ENCODE data around the gene NSMF.

The NSMF gene

DNA sequence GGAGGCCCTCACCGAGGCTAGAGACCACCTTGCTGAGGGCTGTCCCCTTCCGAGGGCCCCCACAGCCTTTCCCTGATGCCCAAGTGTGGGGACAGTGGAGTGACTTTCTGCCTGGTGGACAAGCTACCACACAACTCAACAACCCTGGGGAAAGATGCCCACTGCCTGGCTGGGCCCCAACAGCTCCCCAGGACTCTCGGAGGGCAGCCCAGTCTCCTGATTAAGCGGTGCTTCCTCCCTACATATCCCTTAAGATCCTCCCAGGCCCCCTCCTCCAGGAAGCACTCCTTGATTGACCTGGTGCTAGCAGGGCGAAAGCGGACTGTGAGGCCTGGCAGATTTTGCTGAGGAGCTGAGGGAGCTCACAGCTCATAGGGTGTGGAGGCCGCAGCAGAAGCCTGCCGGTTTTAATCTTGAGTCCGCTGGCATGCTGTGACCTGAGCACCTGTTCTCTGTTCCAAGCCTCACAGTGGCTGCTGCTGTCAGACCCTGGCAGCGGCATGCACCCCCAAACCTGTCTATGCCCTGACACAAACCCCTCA, 2.2 kb downstream of the NSMF start:
- Histone ChIP-seq H3K9ac (ENCODE audit: low read depth in 1 of 2, low read length in 2 of 2) (no peak overlapping the region), H3K36me3 (ENCODE audit: control insufficient read depth in 1 of 2, insufficient read depth in 2 of 2, low read length in 2 of 2) (peaks cover 3 to 8% of the 10 kb centered on the region in 2 donors), H3K9me3 (ENCODE audit: control insufficient read depth in 1 of 2, low read length in 2 of 2) (no peaks in the 10 kb centered on the region), H3K4me1 (ENCODE audit: control insufficient read depth in 1 of 2, insufficient read depth in 2 of 2, low read length in 2 of 2) (peaks cover 13 to 36% of the 10 kb centered on the region in 2 donors), H3K27ac (ENCODE audit: low read depth, low read length) (no peak overlapping the region), H3K4me3 (ENCODE audit: low read depth in 1 of 2, low read length in 2 of 2) (no peak overlapping the region), H3K27me3 (ENCODE audit: control insufficient read depth in 1 of 2, insufficient read depth in 2 of 2, low read length in 2 of 2) (no peaks in the 10 kb centered on the region)

DNA sequence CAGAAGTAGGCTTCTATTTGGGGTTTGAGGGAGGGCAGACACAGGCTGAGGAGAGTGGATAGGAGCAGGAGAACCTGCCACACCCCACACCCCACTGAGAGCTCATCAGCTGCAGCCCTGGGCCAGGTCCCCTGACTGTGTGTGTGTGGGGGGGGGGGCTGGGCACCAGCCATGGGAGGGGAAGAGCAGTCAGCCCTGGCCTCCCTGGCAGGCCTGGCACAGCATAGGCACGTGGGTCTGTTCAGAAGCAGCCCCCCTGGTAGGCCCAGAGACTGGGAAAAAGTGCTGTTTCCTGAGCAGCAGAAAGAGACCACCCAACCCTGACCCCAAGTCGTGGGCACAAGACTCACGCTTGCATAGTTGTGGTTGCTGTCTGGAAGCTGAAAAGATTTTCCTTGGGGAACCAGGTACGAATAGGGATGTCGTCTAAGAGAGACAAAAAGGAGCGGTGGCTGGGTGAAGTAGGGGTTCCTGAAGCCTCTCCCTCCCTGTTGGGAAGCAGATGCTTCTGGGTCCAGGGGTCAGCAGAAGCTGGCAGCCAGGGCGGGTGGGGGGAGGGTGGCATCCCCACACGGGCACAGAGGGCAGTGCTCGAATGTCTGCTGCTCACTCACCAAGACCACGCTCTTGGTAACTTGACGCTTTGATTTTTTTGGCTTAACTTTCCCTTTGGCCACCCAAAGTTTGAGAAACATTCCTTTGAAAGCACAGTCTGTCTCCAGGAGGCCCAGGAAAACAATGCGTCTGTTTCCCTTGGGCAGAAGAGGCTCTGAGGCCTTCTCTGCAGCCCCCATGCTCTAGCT, 2.9 kb downstream of the NSMF start:
- H3K9ac ChIP-seq (ENCODE audit: low read depth in 1 of 2, low read length in 2 of 2) = no peak overlapping the region
- H3K9me3 ChIP-seq (ENCODE audit: control insufficient read depth in 1 of 2, low read length in 2 of 2) = no peaks in the 10 kb centered on the region
- no peak overlapping the region for H3K4me3 ChIP-seq (ENCODE audit: low read depth in 1 of 2, low read length in 2 of 2)
- H3K4me1 ChIP-seq (ENCODE audit: control insufficient read depth in 1 of 2, insufficient read depth in 2 of 2, low read length in 2 of 2) = peaks cover 13 to 30% of the 10 kb centered on the region in 2 donors
- H3K27me3 ChIP-seq (ENCODE audit: control insufficient read depth in 1 of 2, insufficient read depth in 2 of 2, low read length in 2 of 2) = no peaks in the 10 kb centered on the region
- peaks cover 3 to 8% of the 10 kb centered on the region in 2 donors for H3K36me3 ChIP-seq (ENCODE audit: control insufficient read depth in 1 of 2, insufficient read depth in 2 of 2, low read length in 2 of 2)
- no peak overlapping the region for H3K27ac ChIP-seq (ENCODE audit: low read depth, low read length)

DNA sequence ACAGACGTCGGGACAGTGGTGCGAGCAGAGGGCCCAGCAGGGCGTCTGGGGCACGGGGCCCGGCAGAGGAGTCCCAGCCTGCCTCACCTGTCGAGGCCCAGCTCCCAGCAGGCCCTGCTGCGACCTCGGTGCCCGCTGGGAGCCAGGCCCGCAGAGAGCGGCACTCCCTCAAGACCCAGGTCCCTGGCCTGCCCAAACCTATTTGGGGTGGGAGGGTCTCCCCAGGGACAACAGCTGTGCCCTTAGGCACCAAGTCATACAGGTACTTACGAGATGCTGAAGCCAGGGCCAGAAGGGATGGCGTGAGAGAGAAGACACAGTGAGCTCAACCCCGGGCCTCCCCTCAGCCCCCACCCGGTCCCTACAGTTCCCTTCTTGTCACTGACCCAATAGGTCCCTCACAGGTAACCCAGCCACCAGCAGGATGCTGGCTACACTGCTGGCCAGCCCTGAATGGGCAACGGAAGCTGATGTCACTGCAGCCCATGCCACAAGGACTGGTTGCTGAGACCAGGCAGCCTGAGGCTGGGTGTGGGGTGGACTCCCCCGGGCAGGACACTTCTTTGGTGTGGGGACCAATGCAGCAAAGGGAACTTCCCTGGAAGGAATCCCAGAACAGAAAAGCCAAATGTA, 3.7 kb downstream of the NSMF start:
- Histone ChIP-seq H3K4me1 (ENCODE audit: control insufficient read depth in 1 of 2, insufficient read depth in 2 of 2, low read length in 2 of 2) (peaks cover 13 to 30% of the 10 kb centered on the region in 2 donors), H3K27me3 (ENCODE audit: control insufficient read depth in 1 of 2, insufficient read depth in 2 of 2, low read length in 2 of 2) (no peaks in the 10 kb centered on the region), H3K9me3 (ENCODE audit: control insufficient read depth in 1 of 2, low read length in 2 of 2) (no peaks in the 10 kb centered on the region), H3K9ac (ENCODE audit: low read depth in 1 of 2, low read length in 2 of 2) (no peak overlapping the region), H3K4me3 (ENCODE audit: low read depth in 1 of 2, low read length in 2 of 2) (no peak overlapping the region), H3K36me3 (ENCODE audit: control insufficient read depth in 1 of 2, insufficient read depth in 2 of 2, low read length in 2 of 2) (peaks cover 3 to 8% of the 10 kb centered on the region in 2 donors), H3K27ac (ENCODE audit: low read depth, low read length) (no peak overlapping the region)

DNA sequence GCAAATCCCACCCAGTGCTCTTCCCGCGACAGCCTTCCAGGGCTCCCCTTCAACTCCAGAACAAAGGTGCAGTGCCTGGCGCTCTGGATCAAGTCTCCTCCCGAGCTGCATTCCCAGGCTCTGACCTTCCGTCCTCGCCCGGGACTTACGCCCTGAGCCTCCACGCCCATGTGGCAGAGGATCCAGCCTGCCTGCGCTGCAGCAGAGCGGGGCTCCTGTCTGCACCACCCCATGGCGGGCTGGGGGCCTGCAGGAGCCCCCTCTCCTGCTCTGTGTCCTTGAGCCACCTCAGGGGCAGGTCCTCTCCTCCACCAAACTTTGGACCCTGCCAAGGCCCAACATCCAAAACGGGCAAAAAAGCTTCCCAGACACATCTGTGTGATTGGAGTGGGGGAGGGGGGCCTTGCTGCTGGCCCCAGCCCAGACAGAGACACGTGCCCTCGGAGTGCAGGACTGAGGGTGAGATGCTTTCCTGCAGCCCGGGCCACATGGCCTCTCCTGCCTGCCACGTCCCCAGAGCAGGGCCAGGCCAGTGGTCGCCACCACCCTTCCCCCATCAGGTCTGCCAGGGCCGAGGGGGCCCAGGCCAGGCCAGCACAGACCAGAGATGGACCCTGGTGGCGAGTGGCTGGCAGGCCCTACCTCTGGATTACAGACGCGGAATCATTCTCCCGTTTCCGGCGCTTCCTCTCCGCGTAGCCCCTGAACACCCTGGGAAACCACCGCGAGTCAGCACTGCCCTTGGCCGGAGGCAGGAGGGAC, 4.4 kb downstream of the NSMF start:
- Histone ChIP-seq H3K27ac (ENCODE audit: low read depth, low read length) (peak overlapping the region; percentile 85), H3K4me3 (ENCODE audit: low read depth in 1 of 2, low read length in 2 of 2) (peak overlapping the region; percentile 70 to 72), H3K36me3 (ENCODE audit: control insufficient read depth in 1 of 2, insufficient read depth in 2 of 2, low read length in 2 of 2) (peaks cover 3 to 8% of the 10 kb centered on the region in 2 donors), H3K9ac (ENCODE audit: low read depth in 1 of 2, low read length in 2 of 2) (peak overlapping the region; percentile 74 to 82), H3K4me1 (ENCODE audit: control insufficient read depth in 1 of 2, insufficient read depth in 2 of 2, low read length in 2 of 2) (peaks cover 11 to 29% of the 10 kb centered on the region in 2 donors), H3K9me3 (ENCODE audit: control insufficient read depth in 1 of 2, low read length in 2 of 2) (no peaks in the 10 kb centered on the region), H3K27me3 (ENCODE audit: control insufficient read depth in 1 of 2, insufficient read depth in 2 of 2, low read length in 2 of 2) (no peaks in the 10 kb centered on the region)

DNA sequence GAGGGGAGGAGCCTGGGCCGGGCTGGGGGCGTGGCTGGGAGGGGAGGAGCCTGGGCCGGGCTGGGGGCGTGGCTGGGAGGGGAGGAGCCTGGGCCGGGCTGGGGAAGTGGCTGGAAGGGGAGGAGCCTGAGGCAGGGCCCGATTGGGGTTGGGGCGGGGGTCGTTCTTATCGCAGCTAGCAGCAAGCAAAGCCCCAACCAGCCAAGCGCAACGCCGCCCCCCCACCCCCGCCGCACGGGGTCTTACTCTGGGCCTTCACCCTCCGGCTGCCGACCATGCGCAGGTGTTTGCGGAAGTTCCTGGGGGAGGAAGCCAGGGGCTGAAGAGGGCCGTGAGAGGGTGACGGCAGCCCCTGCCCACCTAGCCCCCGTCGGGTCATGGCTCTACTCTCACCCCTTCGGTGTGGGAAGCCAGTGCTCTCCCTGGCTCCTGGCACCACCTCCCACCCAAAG, 5.0 kb downstream of the NSMF start:
- peaks cover 3 to 8% of the 10 kb centered on the region in 2 donors for H3K36me3 ChIP-seq (ENCODE audit: control insufficient read depth in 1 of 2, insufficient read depth in 2 of 2, low read length in 2 of 2)
- peak overlapping the region; percentile 85 for H3K27ac ChIP-seq (ENCODE audit: low read depth, low read length)
- H3K9ac ChIP-seq (ENCODE audit: low read depth in 1 of 2, low read length in 2 of 2) = peak overlapping the region; percentile 74 to 82
- H3K27me3 ChIP-seq (ENCODE audit: control insufficient read depth in 1 of 2, insufficient read depth in 2 of 2, low read length in 2 of 2) = no peaks in the 10 kb centered on the region
- H3K4me3 ChIP-seq (ENCODE audit: low read depth in 1 of 2, low read length in 2 of 2) = peak overlapping the region; percentile 70 to 72
- peaks cover 7 to 24% of the 10 kb centered on the region in 2 donors for H3K4me1 ChIP-seq (ENCODE audit: control insufficient read depth in 1 of 2, insufficient read depth in 2 of 2, low read length in 2 of 2)
- no peaks in the 10 kb centered on the region for H3K9me3 ChIP-seq (ENCODE audit: control insufficient read depth in 1 of 2, low read length in 2 of 2)

DNA sequence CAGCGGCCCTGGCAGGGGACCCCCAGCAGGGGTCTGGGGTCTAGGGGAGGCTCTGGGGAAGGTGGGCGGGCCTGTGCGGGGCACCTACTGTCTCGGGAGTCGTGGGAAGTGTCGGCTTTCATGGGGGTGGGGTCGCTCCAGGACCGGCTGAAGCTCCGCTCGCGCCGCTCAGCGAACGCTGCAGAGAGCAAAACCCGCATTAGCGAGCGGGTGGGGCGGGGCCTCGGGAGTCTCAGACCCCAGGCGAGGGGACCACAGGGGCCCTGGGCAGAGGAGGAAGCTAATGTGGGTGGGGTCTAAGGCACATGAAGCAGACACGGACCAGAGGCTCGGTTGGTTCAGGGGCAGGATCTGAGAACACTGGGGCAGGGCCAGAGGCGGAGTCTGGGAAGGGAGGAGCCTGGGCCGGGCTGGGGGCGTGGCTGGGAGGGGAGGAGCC, 5.5 kb downstream of the NSMF start:
- Histone ChIP-seq H3K4me1 (ENCODE audit: control insufficient read depth in 1 of 2, insufficient read depth in 2 of 2, low read length in 2 of 2) (peaks cover 7 to 24% of the 10 kb centered on the region in 2 donors), H3K36me3 (ENCODE audit: control insufficient read depth in 1 of 2, insufficient read depth in 2 of 2, low read length in 2 of 2) (peaks cover 3 to 8% of the 10 kb centered on the region in 2 donors), H3K9me3 (ENCODE audit: control insufficient read depth in 1 of 2, low read length in 2 of 2) (no peaks in the 10 kb centered on the region), H3K27me3 (ENCODE audit: control insufficient read depth in 1 of 2, insufficient read depth in 2 of 2, low read length in 2 of 2) (no peaks in the 10 kb centered on the region), H3K9ac (ENCODE audit: low read depth in 1 of 2, low read length in 2 of 2) (no peak overlapping the region), H3K27ac (ENCODE audit: low read depth, low read length) (no peak overlapping the region), H3K4me3 (ENCODE audit: low read depth in 1 of 2, low read length in 2 of 2) (peak overlapping the region; percentile 13 to 43)

DNA sequence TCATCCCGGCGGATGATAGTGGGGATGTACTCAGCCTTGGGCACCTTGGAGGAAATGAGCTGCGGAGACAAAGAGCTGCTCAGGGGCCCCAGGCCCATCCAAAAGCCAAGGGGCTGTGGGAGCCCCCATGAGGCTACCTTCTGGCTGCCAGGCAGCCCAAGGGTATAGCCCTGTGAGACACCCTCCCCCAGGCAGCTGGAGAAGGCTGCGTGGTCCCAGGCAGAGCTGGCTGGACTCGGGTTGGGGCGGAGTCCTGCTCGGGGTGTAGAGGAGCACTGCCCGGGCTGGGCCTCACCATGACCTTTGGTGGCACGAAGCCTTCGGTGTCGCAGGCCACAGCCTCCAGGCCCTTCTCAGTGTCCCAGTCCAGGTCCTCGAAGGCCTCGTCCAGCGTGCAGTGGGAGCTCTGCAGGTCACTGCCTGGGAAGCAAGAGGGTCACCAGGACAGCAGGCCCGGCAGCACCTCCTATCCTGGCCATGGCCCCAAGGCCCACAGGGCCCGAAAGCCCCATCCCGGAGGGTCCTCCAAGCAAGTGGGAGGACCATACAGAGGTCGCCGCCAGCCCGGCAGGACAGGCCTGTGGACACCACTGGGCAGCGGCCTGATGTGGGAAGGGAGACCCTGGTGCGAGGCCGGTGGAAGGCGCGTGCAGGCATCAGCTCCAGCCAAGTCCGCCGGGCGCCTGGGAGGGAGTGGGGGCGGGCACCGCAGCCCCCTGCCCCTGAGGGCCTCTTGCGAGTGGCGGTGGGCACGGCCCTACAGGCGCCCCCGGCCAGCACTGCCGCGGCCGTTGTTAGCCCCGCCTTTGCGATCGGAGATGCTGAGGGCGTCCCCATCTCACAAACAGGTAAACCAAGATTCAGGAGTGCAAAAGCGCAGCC, 6.1 kb downstream of the NSMF start:
- no peaks in the 10 kb centered on the region for H3K9me3 ChIP-seq (ENCODE audit: control insufficient read depth in 1 of 2, low read length in 2 of 2)
- H3K4me1 ChIP-seq (ENCODE audit: control insufficient read depth in 1 of 2, insufficient read depth in 2 of 2, low read length in 2 of 2) = peaks cover 7 to 18% of the 10 kb centered on the region in 2 donors
- no peaks in the 10 kb centered on the region for H3K27me3 ChIP-seq (ENCODE audit: control insufficient read depth in 1 of 2, insufficient read depth in 2 of 2, low read length in 2 of 2)
- H3K36me3 ChIP-seq (ENCODE audit: control insufficient read depth in 1 of 2, insufficient read depth in 2 of 2, low read length in 2 of 2) = peaks cover 3 to 8% of the 10 kb centered on the region in 2 donors
- H3K9ac ChIP-seq (ENCODE audit: low read depth in 1 of 2, low read length in 2 of 2) = no peak overlapping the region
- H3K27ac ChIP-seq (ENCODE audit: low read depth, low read length) = no peak overlapping the region
- H3K4me3 ChIP-seq (ENCODE audit: low read depth in 1 of 2, low read length in 2 of 2) = peak overlapping the region in 1 of 2 donors; percentile 43

DNA sequence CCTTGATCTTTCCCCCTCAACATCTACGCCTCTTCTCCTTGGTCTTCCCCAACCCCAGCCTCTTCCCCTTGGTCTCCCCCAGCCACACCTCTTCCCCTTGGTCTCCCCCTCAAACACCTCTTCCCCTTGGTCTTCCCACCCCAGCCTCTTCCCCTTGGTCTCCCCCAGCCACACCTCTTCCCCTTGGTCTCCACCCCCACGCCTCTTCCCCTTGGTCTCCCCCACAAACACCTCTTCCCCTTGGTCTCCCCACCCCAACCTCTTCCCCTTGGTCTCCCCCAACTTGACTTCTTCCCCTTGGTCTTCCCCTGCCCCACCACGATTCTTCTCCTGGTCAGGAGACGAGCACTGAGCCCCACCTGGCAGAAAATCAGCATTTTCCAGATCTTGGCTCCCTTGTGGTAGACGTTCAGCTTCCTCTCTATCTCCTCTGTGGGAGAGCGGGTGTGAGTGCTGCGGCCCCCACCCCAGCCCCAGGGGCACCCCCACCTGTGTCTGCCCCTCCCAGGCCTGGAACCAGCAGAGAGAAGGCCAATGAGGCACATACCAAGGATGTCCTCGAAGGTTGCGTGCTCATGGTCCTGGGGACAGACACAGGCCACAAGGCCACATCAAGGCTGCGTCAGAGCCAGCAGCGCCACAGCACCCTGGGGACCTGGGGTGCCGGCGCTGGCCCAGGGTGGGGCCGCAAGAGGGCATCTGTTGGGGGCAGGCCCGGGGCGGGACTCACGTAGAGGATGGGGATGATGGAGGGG, 7.0 kb downstream of the NSMF start:
- no peak overlapping the region for H3K27ac ChIP-seq (ENCODE audit: low read depth, low read length)
- H3K9me3 ChIP-seq (ENCODE audit: control insufficient read depth in 1 of 2, low read length in 2 of 2) = no peaks in the 10 kb centered on the region
- no peaks in the 10 kb centered on the region for H3K27me3 ChIP-seq (ENCODE audit: control insufficient read depth in 1 of 2, insufficient read depth in 2 of 2, low read length in 2 of 2)
- H3K36me3 ChIP-seq (ENCODE audit: control insufficient read depth in 1 of 2, insufficient read depth in 2 of 2, low read length in 2 of 2) = peaks cover 3 to 8% of the 10 kb centered on the region in 2 donors
- H3K4me3 ChIP-seq (ENCODE audit: low read depth in 1 of 2, low read length in 2 of 2) = no peak overlapping the region
- peaks cover 7 to 14% of the 10 kb centered on the region in 2 donors for H3K4me1 ChIP-seq (ENCODE audit: control insufficient read depth in 1 of 2, insufficient read depth in 2 of 2, low read length in 2 of 2)
- H3K9ac ChIP-seq (ENCODE audit: low read depth in 1 of 2, low read length in 2 of 2) = no peak overlapping the region
